Breast epithelium (tissue), 3 donors: ENCODE data around the gene ATP2B2.

ENCODE experiments used
- POLR2A ChIP-seq: fragments of 450-650 bp; IDR thresholded peaks from one replicate; pipeline ENCODE4 v1.6.1; 2016; ENCODE audit warnings: antibody characterized with exemption, mild to moderate bottlenecking, moderate library complexity
- TF ChIP-seq, protein P1 (sequence below), 3 donors: fragments of 450-650 bp; IDR thresholded peaks; one replicate each; pipeline ENCODE4 v1.5.1; 2016 to 2017; ENCODE audit warnings: antibody characterized with exemption in 3 of 3, mild to moderate bottlenecking in 3 of 3, moderate library complexity in 3 of 3

DNA sequence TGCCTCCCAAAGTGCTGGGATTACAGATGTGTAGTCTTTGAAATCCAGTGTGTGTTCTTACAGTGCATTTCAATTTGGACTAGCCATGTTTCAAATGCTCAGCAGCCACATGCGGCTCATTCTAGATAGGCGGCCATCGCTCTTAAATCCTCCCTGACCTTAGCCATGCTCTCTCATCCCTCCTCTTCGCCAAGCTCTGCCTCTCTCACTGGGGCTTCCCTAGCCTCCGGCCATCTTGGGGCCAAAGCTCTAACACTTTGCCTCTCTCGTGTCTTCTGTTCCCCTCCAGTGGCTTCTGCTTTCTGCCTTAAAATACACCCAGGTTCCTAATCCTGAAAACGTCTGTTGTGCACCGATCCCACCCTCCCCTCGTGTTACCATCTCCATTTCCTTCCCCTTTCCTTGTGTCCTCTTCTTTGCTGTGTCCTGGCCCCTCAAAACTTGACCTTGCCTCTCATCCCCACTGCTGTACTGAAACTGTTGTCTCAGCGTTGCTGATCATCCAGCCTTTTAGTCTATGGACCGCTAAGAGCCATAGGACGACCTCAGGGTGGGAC lies 211.3 kb downstream of the ATP2B2 start:
- TF ChIP-seq, protein P1, sequence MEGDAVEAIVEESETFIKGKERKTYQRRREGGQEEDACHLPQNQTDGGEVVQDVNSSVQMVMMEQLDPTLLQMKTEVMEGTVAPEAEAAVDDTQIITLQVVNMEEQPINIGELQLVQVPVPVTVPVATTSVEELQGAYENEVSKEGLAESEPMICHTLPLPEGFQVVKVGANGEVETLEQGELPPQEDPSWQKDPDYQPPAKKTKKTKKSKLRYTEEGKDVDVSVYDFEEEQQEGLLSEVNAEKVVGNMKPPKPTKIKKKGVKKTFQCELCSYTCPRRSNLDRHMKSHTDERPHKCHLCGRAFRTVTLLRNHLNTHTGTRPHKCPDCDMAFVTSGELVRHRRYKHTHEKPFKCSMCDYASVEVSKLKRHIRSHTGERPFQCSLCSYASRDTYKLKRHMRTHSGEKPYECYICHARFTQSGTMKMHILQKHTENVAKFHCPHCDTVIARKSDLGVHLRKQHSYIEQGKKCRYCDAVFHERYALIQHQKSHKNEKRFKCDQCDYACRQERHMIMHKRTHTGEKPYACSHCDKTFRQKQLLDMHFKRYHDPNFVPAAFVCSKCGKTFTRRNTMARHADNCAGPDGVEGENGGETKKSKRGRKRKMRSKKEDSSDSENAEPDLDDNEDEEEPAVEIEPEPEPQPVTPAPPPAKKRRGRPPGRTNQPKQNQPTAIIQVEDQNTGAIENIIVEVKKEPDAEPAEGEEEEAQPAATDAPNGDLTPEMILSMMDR (IDR thresholded peaks at IDR 0.05) = no peak
- TF ChIP-seq POLR2A = no peak
